ENCODE data around the gene NLGN4Y. TPM values are rescaled to one million over a fixed set of nuclear protein-coding genes. Genes with fewer than 3 reads are reported as not detected.

Gene NLGN4Y
- total RNA-seq, 2 donors from 2014 or later: not detected

- Histone ChIP-seq H3K4me1 (no peaks in the 10 kb centered on the region), H3K27ac (no peak overlapping the region), H3K4me3 (no peak overlapping the region), H3K27me3 (no peaks in the 10 kb centered on the region), H3K9me3 (no peaks in the 10 kb centered on the region), H3K36me3 (replicated peaks in 1 of 2; ENCODE audit: insufficient read depth in 1 of 2, low read depth in 2 of 2) (no peaks in the 10 kb centered on the region)
- DNase-seq: no peak
- intact Hi-C loops (cut with DNase I): no loop called here
- TF ChIP-seq POLR2A (IDR thresholded peaks at IDR 0.05): no peak
- no peak for TF ChIP-seq CTCF (IDR thresholded peaks at IDR 0.05)
- no peak for ATAC-seq
These were observed 231.2 kb downstream of the NLGN4Y start for GRCh38 chrY:14755571-14755970.

GRCh38 chrY:14762903-14763302 lies 238.6 kb downstream of the NLGN4Y start:
- Histone ChIP-seq H3K27me3 (no peaks in the 10 kb centered on the region), H3K4me1 (no peaks in the 10 kb centered on the region), H3K4me3 (no peak overlapping the region), H3K36me3 (replicated peaks in 1 of 2; ENCODE audit: insufficient read depth in 1 of 2, low read depth in 2 of 2) (no peaks in the 10 kb centered on the region), H3K27ac (no peak overlapping the region), H3K9me3 (no peaks in the 10 kb centered on the region)
- ATAC-seq (no peak), DNase-seq (no peak)
- WGBS, 2 donors: 31 to 47% methylated on average over 1 of the region's 1 CpG
- intact Hi-C loops (cut with DNase I): no loop called here
- no peak for TF ChIP-seq POLR2A (IDR thresholded peaks at IDR 0.05)
- no peak for TF ChIP-seq CTCF (IDR thresholded peaks at IDR 0.05)

- Histone ChIP-seq H3K4me1 (no peaks in the 10 kb centered on the region), H3K9me3 (no peaks in the 10 kb centered on the region), H3K4me3 (no peak overlapping the region), H3K27me3 (no peaks in the 10 kb centered on the region), H3K36me3 (replicated peaks in 1 of 2; ENCODE audit: insufficient read depth in 1 of 2, low read depth in 2 of 2) (no peaks in the 10 kb centered on the region), H3K27ac (no peak overlapping the region)
- ATAC-seq (no peak), DNase-seq (no peak)
- intact Hi-C loops (cut with DNase I): no loop called here
- TF ChIP-seq POLR2A (IDR thresholded peaks at IDR 0.05): no peak
- no peak for TF ChIP-seq CTCF (IDR thresholded peaks at IDR 0.05)
These were observed 239.3 kb downstream of the NLGN4Y start for GRCh38 chrY:14763600-14763999.

- Histone ChIP-seq H3K36me3 (replicated peaks in 1 of 2; ENCODE audit: insufficient read depth in 1 of 2, low read depth in 2 of 2) (no peaks in the 10 kb centered on the region), H3K4me1 (no peaks in the 10 kb centered on the region), H3K4me3 (no peak overlapping the region), H3K27ac (no peak overlapping the region), H3K9me3 (no peaks in the 10 kb centered on the region), H3K27me3 (no peaks in the 10 kb centered on the region)
- WGBS, 2 donors: 61 to 73% methylated on average over 4 of the region's 4 CpGs
- ATAC-seq: no peak
- TF ChIP-seq CTCF (IDR thresholded peaks at IDR 0.05): no peak
- TF ChIP-seq POLR2A (IDR thresholded peaks at IDR 0.05): no peak
- DNase-seq: no peak
- intact Hi-C loops (cut with DNase I): no loop called here
These were observed 253.9 kb downstream of the NLGN4Y start for GRCh38 chrY:14778208-14778607.

GRCh38 chrY:14793104-14793503 lies 268.8 kb downstream of the NLGN4Y start:
- no peaks in the 10 kb centered on the region for H3K4me1 ChIP-seq
- H3K27ac ChIP-seq: no peak overlapping the region
- H3K9me3 ChIP-seq: no peaks in the 10 kb centered on the region
- H3K36me3 ChIP-seq (replicated peaks in 1 of 2; ENCODE audit: insufficient read depth in 1 of 2, low read depth in 2 of 2): no peaks in the 10 kb centered on the region
- no peaks in the 10 kb centered on the region for H3K27me3 ChIP-seq
- no peak overlapping the region for H3K4me3 ChIP-seq
- 92 to 93% methylated on average over 4 of the region's 4 CpGs for WGBS, 2 donors
- no peak for TF ChIP-seq CTCF (IDR thresholded peaks at IDR 0.05)
- TF ChIP-seq POLR2A (IDR thresholded peaks at IDR 0.05): no peak
- ATAC-seq (no peak), DNase-seq (no peak)
- intact Hi-C loops (cut with DNase I): no loop called here
